IMR-90 (cell line): ENCODE results near the gene C19orf33. TPM values are rescaled to one million over a fixed set of nuclear protein-coding genes. Genes with fewer than 3 reads are reported as not detected.
A peak's percentile ranks its signal among the peaks of the same experiment; 100 is the strongest.

ENCODE experiments used
- ATAC-seq: fragments of 200-7000 bp; cut with Tn5 transposase; 2 replicates; pipeline ENCODE4 v1.9.1; 2020; ENCODE audit warnings: low read depth, mild to moderate bottlenecking, moderate library complexity
- BruUV-seq: library from RNA; stranded (reverse); fragments of 400-500 nt; replicated peaks from 2 replicates; lab custom pipeline; 2021; lab: Mats Ljungman, UMichigan
- CTCF ChIA-PET: fragments of 300-600 bp; formaldehyde crosslinking; extraction: SDS; loops from one replicate; lab custom pipeline; 2021; ENCODE audit warnings: antibody characterized with exemption; lab: Yijun Ruan, JAX
- POLR2A ChIA-PET: fragments of 300-600 bp; sonication (Branson Sonifier 250); formaldehyde crosslinking; loops from one replicate; lab custom pipeline; 2022; ENCODE audit warnings: antibody characterized with exemption; ENCODE audit not compliant: unreplicated experiment; lab: Charles Lee
- DNase-seq: peaks from one replicate; pipeline ENCODE4 v3.0.0; 2013
- H2AFZ ChIP-seq: replicated peaks from 2 replicates; pipeline ENCODE3; 2013; ENCODE audit warnings: low read length, mild to moderate bottlenecking; ENCODE audit not compliant: poor library complexity
- H2AK5ac ChIP-seq: 2 replicates; pipeline ENCODE4 v1.6.1; 2013; ENCODE audit warnings: low read depth, low read length, inconsistent platforms
- H2AK9ac ChIP-seq: replicated peaks from 2 replicates; pipeline ENCODE3; 2013; ENCODE audit warnings: mild to moderate bottlenecking, low read depth, low read length, moderate library complexity; ENCODE audit not compliant: poor library complexity
- H2BK120ac ChIP-seq: 2 replicates; pipeline ENCODE4 v1.6.1; 2013; ENCODE audit warnings: low read depth, low read length, inconsistent platforms
- H2BK15ac ChIP-seq: 3 replicates; pipeline ENCODE4 v1.6.1; 2013; ENCODE audit warnings: low read depth, low read length, inconsistent platforms
- H2BK20ac ChIP-seq: 2 replicates; pipeline ENCODE4 v1.6.1; 2013; ENCODE audit warnings: low read depth, mild to moderate bottlenecking, inconsistent platforms, low read length, moderate library complexity
- H2BK5ac ChIP-seq: 2 replicates; pipeline ENCODE4 v1.6.1; 2013; ENCODE audit warnings: mild to moderate bottlenecking, low read depth, low read length, inconsistent platforms; ENCODE audit not compliant: poor library complexity, severe bottlenecking
- H3K14ac ChIP-seq: replicated peaks from 2 replicates; pipeline ENCODE4 v1.6.1; 2013; ENCODE audit warnings: low read depth, low read length, inconsistent platforms
- H3K18ac ChIP-seq: 2 replicates; pipeline ENCODE4 v1.6.1; 2013; ENCODE audit warnings: low read depth, low read length, control low read depth
- H3K23ac ChIP-seq: 2 replicates; pipeline ENCODE4 v1.6.1; 2013; ENCODE audit warnings: low read depth, low read length, inconsistent platforms
- H3K27ac ChIP-seq: 2 replicates; pipeline ENCODE4 v1.5.1; 2013; ENCODE audit warnings: mild to moderate bottlenecking, control low read depth, low read length; ENCODE audit not compliant: insufficient read depth
- H3K27me3 ChIP-seq: 2 replicates; pipeline ENCODE4 v1.6.1; 2013; ENCODE audit warnings: low read length; ENCODE audit not compliant: control insufficient read depth, insufficient read depth
- H3K36me3 ChIP-seq: 2 replicates; pipeline ENCODE4 v1.6.1; 2013; ENCODE audit warnings: low read length, mixed read lengths; ENCODE audit not compliant: control insufficient read depth, insufficient read depth
- H3K4ac ChIP-seq: 2 replicates; pipeline ENCODE4 v1.6.1; 2013; ENCODE audit warnings: low read depth, low read length, inconsistent platforms
- H3K4me1 ChIP-seq: 2 replicates; pipeline ENCODE4 v1.6.1; 2013; ENCODE audit warnings: low read length, mixed read lengths; ENCODE audit not compliant: control insufficient read depth, insufficient read depth
- H3K4me2 ChIP-seq: 2 replicates; pipeline ENCODE4 v1.6.1; 2013; ENCODE audit warnings: low read depth, mild to moderate bottlenecking, control low read depth, low read length, moderate library complexity
- H3K4me3 ChIP-seq: 2 replicates; pipeline ENCODE4 v1.5.1; 2013; ENCODE audit warnings: low read depth, mild to moderate bottlenecking, control low read depth, low read length, moderate library complexity; ENCODE audit not compliant: insufficient read depth
- H3K56ac ChIP-seq: 2 replicates; pipeline ENCODE4 v1.6.1; 2013; ENCODE audit warnings: low read length, inconsistent platforms; ENCODE audit not compliant: insufficient read depth; ENCODE audit errors: extremely low read depth
- H3K79me1 ChIP-seq, 2 experiments: 2 replicates each; pipeline ENCODE4 v1.6.1; 2013; ENCODE audit warnings: low read length in 2 of 2, inconsistent platforms in 1 of 2, low read depth in 1 of 2
- H3K9ac ChIP-seq: 2 replicates; pipeline ENCODE4 v1.6.1; 2013; ENCODE audit warnings: low read depth, low read length, control low read depth
- H3K9me1 ChIP-seq: 2 replicates; pipeline ENCODE4 v1.6.1; 2013; ENCODE audit warnings: low read length, inconsistent platforms; ENCODE audit not compliant: insufficient read depth
- H3K9me3 ChIP-seq: 2 replicates; pipeline ENCODE4 v1.6.1; 2013; ENCODE audit warnings: low read length; ENCODE audit not compliant: control insufficient read depth, insufficient read depth
- H4K20me1 ChIP-seq: 2 replicates; pipeline ENCODE4 v1.6.1; 2013; ENCODE audit warnings: low read length, inconsistent platforms; ENCODE audit not compliant: insufficient read depth
- H4K5ac ChIP-seq: 2 replicates; pipeline ENCODE4 v1.6.1; 2013; ENCODE audit warnings: mild to moderate bottlenecking, low read depth, low read length, control low read depth
- H4K8ac ChIP-seq, 2 experiments: 2 replicates each; pipeline ENCODE4 v1.6.1; 2013; ENCODE audit warnings: low read depth in 2 of 2, low read length in 2 of 2, control low read depth in 1 of 2, inconsistent platforms in 1 of 2
- H4K91ac ChIP-seq: 2 replicates; pipeline ENCODE4 v1.6.1; 2013; ENCODE audit warnings: low read depth, low read length, inconsistent platforms; ENCODE audit not compliant: insufficient read depth
- BHLHE40 ChIP-seq: fragments of 150-350 bp; IDR thresholded peaks from 2 replicates; pipeline ENCODE4 v1.6.1; 2016; ENCODE audit warnings: mild to moderate bottlenecking, low read depth, low read length
- CEBPB ChIP-seq: IDR thresholded peaks from 2 replicates; pipeline ENCODE4 v1.6.1; 2012; ENCODE audit warnings: low read depth, low read length, improper control_type of control experiment
- CTCF ChIP-seq: conservative IDR thresholded peaks from 2 replicates; pipeline ENCODE4 v1.5.1; 2012; ENCODE audit warnings: mild to moderate bottlenecking, low read depth, low read length, improper control_type of control experiment
- FOS ChIP-seq: fragments of 150-350 bp; IDR thresholded peaks from 2 replicates; pipeline ENCODE4 v1.6.1; 2016; ENCODE audit warnings: low read depth, low read length
- MAFK ChIP-seq: IDR thresholded peaks from 2 replicates; pipeline ENCODE4 v1.6.1; 2012; ENCODE audit warnings: low read depth, low read length, improper control_type of control experiment
- MAZ ChIP-seq: IDR thresholded peaks from 2 replicates; pipeline ENCODE4 v1.6.1; 2012; ENCODE audit warnings: low read depth, mild to moderate bottlenecking, low read length, improper control_type of control experiment, moderate library complexity, borderline replicate concordance
- RAD21 ChIP-seq: IDR thresholded peaks from 2 replicates; pipeline ENCODE4 v1.6.1; 2012; ENCODE audit warnings: low read length, improper control_type of control experiment
- SMC3 ChIP-seq: fragments of 150-350 bp; IDR thresholded peaks from 2 replicates; pipeline ENCODE4 v1.6.1; 2016; ENCODE audit warnings: low read depth, mild to moderate bottlenecking, antibody characterized with exemption, low read length, moderate library complexity
- WGBS, 2 experiments: methylation state at CpG; one replicate each; pipeline versions ENCODE4 v1.1.5 to v1.1.7; 2013; ENCODE audit warnings: missing lambda C conversion rate in 2 of 2; ENCODE audit not compliant: insufficient read length in 1 of 2; ENCODE audit errors: extremely low coverage in 2 of 2; 5-methylcytosine and 5-hydroxymethylcytosine counted together
- dilution Hi-C: fragments of 300-500 bp; cut with HindIII; formaldehyde crosslinking; loops from one replicate; pipeline ENCODE4 v1.14.3; 2018; ENCODE audit warnings: low sequenced_read_pairs; ENCODE audit not compliant: unreplicated experiment
- in situ Hi-C: fragments of 300-500 bp; cut with MboI; formaldehyde crosslinking; loops from 3 replicates; pipeline ENCODE4 v1.14.3; 2019; ENCODE audit warnings: low sequenced_read_pairs, inconsistent platforms, mixed read lengths
- intact Hi-C: fragments of 100-400 bp; cut with micrococcal nuclease; formaldehyde crosslinking; loops from 2 replicates; pipeline ENCODE4 v1.10.0; 2022
- polyA plus RNA-seq, 3 experiments: library from polyadenylated mRNA; depleted of rRNA; stranded (reverse); fragments of >200 nt; gene quantifications; 2 replicates each; pipeline ENCODE4 v1.2.3, GENCODE V29; 2012; ENCODE audit warnings: low replicate concordance in 1 of 3
- total RNA-seq: library from RNA; depleted of rRNA; stranded (reverse); fragments of >200 nt; gene quantifications from 2 replicates; pipeline ENCODE4 v1.2.3, GENCODE V29; 2012

The C19orf33 gene
- total and polyA plus RNA-seq, 2 of the 4 experiments (the other 2 are of a cell fraction) = 0.80 TPM; not detected in 1

- no peak overlapping the region for H3K56ac ChIP-seq
- no peak overlapping the region for H3K23ac ChIP-seq
- H3K4me2 ChIP-seq = no peak overlapping the region
- DNase-seq (no peak), ATAC-seq (no peak)
- H4K91ac ChIP-seq = peak overlapping the region; percentile 75
- no peak overlapping the region for H3K14ac ChIP-seq
- H2BK5ac ChIP-seq = no peak overlapping the region
- no peak overlapping the region for H3K9ac ChIP-seq
- H3K36me3 ChIP-seq = no peaks in the 10 kb centered on the region
- no peaks in the 10 kb centered on the region for H4K20me1 ChIP-seq
- intact Hi-C loops (no loop called here), dilution Hi-C loops (no loop called here), in situ Hi-C loops (no loop called here)
- no peak overlapping the region for H3K18ac ChIP-seq
- H2AK5ac ChIP-seq = no peak overlapping the region
- H3K4me3 ChIP-seq = no peak overlapping the region
- H2BK20ac ChIP-seq = no peak overlapping the region
- POLR2A ChIA-PET = no interaction called here
- no peak overlapping the region for H4K5ac ChIP-seq
- no peak overlapping the region for H3K27ac ChIP-seq
- 0 out of 2 replicates have a peak overlapping the region, but pooled peaks have one; percentile 25 for H3K4ac ChIP-seq
- no peak overlapping the region for H2BK120ac ChIP-seq
- no peak overlapping the region for H4K8ac ChIP-seq
- no peak overlapping the region; the same call in 2 of the 3 replicates for H2BK15ac ChIP-seq
- H3K4me1 ChIP-seq = peaks cover 10% of the 10 kb centered on the region
- no peaks in the 10 kb centered on the region for H3K27me3 ChIP-seq
- no peak for TF ChIP-seq SMC3
- TF ChIP-seq MAFK = no peak
- TF ChIP-seq CTCF = no peak
- TF ChIP-seq MAZ = no peak
- no peak for TF ChIP-seq FOS
- TF ChIP-seq BHLHE40 = no peak
- TF ChIP-seq CEBPB = no peak
- no peak for TF ChIP-seq RAD21
- H2AK9ac ChIP-seq = no peak overlapping the region
- WGBS, 2 experiments = 100% methylated on average over 2 of the region's 7 CpGs; no CpG with 5 or more reads in 1 of the 2 experiments
- CTCF ChIA-PET = no interaction called here
- peak overlapping the region; percentile 26 for H2AFZ ChIP-seq
- H3K9me3 ChIP-seq = no peaks in the 10 kb centered on the region
- H3K9me1 ChIP-seq = peaks cover 2% of the 10 kb centered on the region; the same call in 1 of the 2 replicates
- no peaks in the 10 kb centered on the region for H3K79me1 ChIP-seq
- BruUV-seq = no TSS peak
Measured at GRCh38 chr19:38284422-38284821, 19.6 kb upstream of the C19orf33 start.
